A549 (cell line): ENCODE measurements around the gene FBXO10. TPM values are rescaled to one million over a fixed set of nuclear protein-coding genes. Genes with fewer than 3 reads are reported as not detected.

Experiments used
- ATAC-seq, 2 experiments: fragments of 200-7000 bp in 1 of 2; fragments of >200 bp in 1 of 2; cut with Nextera tagmentation in 1 of 2; cut with Tn5 transposase in 1 of 2; 3 replicates each; pipeline versions ENCODE4 v1.8.0 to v1.9.1; 2018 to 2020; ENCODE audit warnings: mild to moderate bottlenecking in 1 of 2, moderate library complexity in 1 of 2
- CTCF ChIA-PET: fragments of 300-600 bp; sonication (Branson Sonifier 250); formaldehyde crosslinking; extraction: SDS; loops from one replicate; lab custom pipeline; 2021; ENCODE audit warnings: antibody characterized with exemption, inconsistent platforms; lab: Yijun Ruan, JAX
- POLR2A ChIA-PET: fragments of 350-600 bp; formaldehyde crosslinking; extraction: SDS; loops from one replicate; lab custom pipeline; 2021; ENCODE audit warnings: antibody characterized with exemption, inconsistent platforms; lab: Yijun Ruan, JAX
- DNase-seq, 2 experiments: peaks; one replicate each; pipeline versions ENCODE4 v3.0.0 to v3.0.0-alpha.2; 2011 to 2016; ENCODE audit warnings: low read depth in 1 of 2, low spot score in 1 of 2
- FAIRE-seq: peaks from 2 replicates; lab custom pipeline; 2011; peaks lifted over from hg19 to GRCh38; lab: Jason Lieb, UNC
- H3K27ac ChIP-seq, 2 experiments: fragments of >200 bp; sonication (Bioruptor Twin); formaldehyde crosslinking; 3 replicates each; pipeline ENCODE4 v1.5.1; 2016 to 2017
- H3K4me1 ChIP-seq: fragments of >200 bp; sonication (Bioruptor Twin); formaldehyde crosslinking; 3 replicates; pipeline ENCODE4 v1.6.1; 2016
- H3K4me2 ChIP-seq: fragments of >200 bp; sonication (Bioruptor Twin); formaldehyde crosslinking; 3 replicates; pipeline ENCODE4 v1.6.1; 2016
- H3K4me3 ChIP-seq: fragments of >200 bp; sonication (Bioruptor Twin); formaldehyde crosslinking; 3 replicates; pipeline ENCODE4 v1.5.1; 2016
- H3K9me3 ChIP-seq: fragments of >200 bp; sonication (Bioruptor Twin); formaldehyde crosslinking; 3 replicates; pipeline ENCODE4 v1.6.1; 2016
- CBX2 ChIP-seq: fragments of 200-600 bp; sonication (generic); IDR thresholded peaks from 2 replicates; pipeline ENCODE4 v1.6.1; 2016; ENCODE audit warnings: low read depth, mild to moderate bottlenecking, borderline replicate concordance
- CHD2 ChIP-seq: fragments of 150-350 bp; IDR thresholded peaks from 2 replicates; pipeline ENCODE4 v1.6.1; 2014; ENCODE audit warnings: low read length; ENCODE audit not compliant: partially characterized antibody
- FOXS1 ChIP-seq: fragments of 250-450 bp; sonication (Bioruptor Pico); IDR thresholded peaks from 2 replicates; pipeline ENCODE4 v1.5.0; 2020; ENCODE audit warnings: mild to moderate bottlenecking, moderate library complexity
- JUNB ChIP-seq: fragments of >200 bp; sonication (Bioruptor Twin); formaldehyde crosslinking; IDR thresholded peaks from 2 replicates; pipeline ENCODE4 v1.6.1; 2016
- KDM5A ChIP-seq: fragments of 200-600 bp; sonication (generic); IDR thresholded peaks from 2 replicates; pipeline ENCODE4 v1.6.1; 2016; ENCODE audit warnings: antibody characterized with exemption, mild to moderate bottlenecking
- MAZ ChIP-seq: fragments of 150-350 bp; IDR thresholded peaks from 2 replicates; pipeline ENCODE4 v1.6.1; 2014; ENCODE audit warnings: antibody characterized with exemption, low read depth, low read length, borderline replicate concordance
- NFE2L2 ChIP-seq: fragments of 150-350 bp; conservative IDR thresholded peaks from 2 replicates; pipeline ENCODE4 v1.6.1; 2014; ENCODE audit warnings: low read length
- NPAS2 ChIP-seq: fragments of 250-450 bp; sonication (Bioruptor Pico); IDR thresholded peaks from 2 replicates; pipeline ENCODE4 v1.8.0; 2022; ENCODE audit warnings: mild to moderate bottlenecking, moderate library complexity, borderline replicate concordance
- NR3C1 ChIP-seq: fragments of >200 bp; sonication (Bioruptor Twin); formaldehyde crosslinking; IDR thresholded peaks from 3 replicates; pipeline ENCODE4 v1.6.1; 2017
- POLR2AphosphoS2 ChIP-seq: conservative IDR thresholded peaks from 2 replicates; pipeline ENCODE4 v1.6.1; 2012; ENCODE audit warnings: low read length, improper control_type of control experiment, inconsistent platforms
- RFX5 ChIP-seq: fragments of 450-650 bp; IDR thresholded peaks from 2 replicates; pipeline ENCODE4 v1.7.1; 2014; ENCODE audit warnings: antibody characterized with exemption, mild to moderate bottlenecking, moderate library complexity
- RNF2 ChIP-seq: fragments of 200-600 bp; sonication (generic); IDR thresholded peaks from 2 replicates; pipeline ENCODE4 v1.6.1; 2016; ENCODE audit warnings: low read depth, mild to moderate bottlenecking, antibody characterized with exemption, moderate library complexity, borderline replicate concordance
- SMC3 ChIP-seq: fragments of >200 bp; sonication (Bioruptor Twin); formaldehyde crosslinking; IDR thresholded peaks from 3 replicates; pipeline ENCODE4 v1.6.1; 2018; ENCODE audit warnings: inconsistent platforms
- TP53 ChIP-seq: fragments of 250-450 bp; sonication (Bioruptor Pico); IDR thresholded peaks from 2 replicates; pipeline ENCODE4 v1.5.0; 2021; ENCODE audit warnings: mild to moderate bottlenecking, moderate library complexity
- ZNF302 ChIP-seq: fragments of 250-450 bp; sonication (Bioruptor Pico); IDR thresholded peaks from 2 replicates; pipeline ENCODE4 v1.9.0; 2021; ENCODE audit warnings: inconsistent platforms, mild to moderate bottlenecking, moderate library complexity
- WGBS: methylation state at CpG from one replicate; pipeline ENCODE4 v1.1.6; 2017; ENCODE audit errors: missing lambda C conversion rate; 5-methylcytosine and 5-hydroxymethylcytosine counted together
- polyA plus RNA-seq, 4 experiments: library from polyadenylated mRNA; depleted of rRNA in 3 of 4; stranded (reverse); fragments of >200 nt; fragmentation: RNase III in 1 of 4; extraction: RNeasy Plus Mini Kit Qiagen cat#74134 plus additional on column Dnase treatment in 1 of 4; gene quantifications; 2 replicates in 3 of 4; 3 replicates in 1 of 4; pipeline ENCODE4 v1.2.3, GENCODE V29; 2011 to 2017
- TF ChIP-seq, protein P1 (sequence below): fragments of 250-450 bp; sonication (Bioruptor Pico); IDR thresholded peaks from 2 replicates; pipeline ENCODE4 v1.5.0; 2021; ENCODE audit warnings: mild to moderate bottlenecking, moderate library complexity, borderline replicate concordance
- TF ChIP-seq, protein P2 (sequence below): fragments of >200 bp; sonication (Bioruptor Twin); formaldehyde crosslinking; IDR thresholded peaks from 3 replicates; pipeline ENCODE4 v1.5.1; 2016
- TF ChIP-seq, protein P3 (sequence below): fragments of 200-600 bp; sonication (generic); IDR thresholded peaks from 2 replicates; pipeline ENCODE4 v1.6.1; 2016; ENCODE audit warnings: antibody characterized with exemption, mild to moderate bottlenecking, moderate library complexity
- TF ChIP-seq, protein P4 (sequence below): fragments of >200 bp; sonication (Bioruptor Twin); formaldehyde crosslinking; IDR thresholded peaks from 3 replicates; pipeline ENCODE4 v1.6.1; 2016

The FBXO10 gene
- polyA plus RNA-seq, 2 of the 4 experiments (the other 2 are of a cell fraction), result 5.0 to 5.3 TPM

DNA sequence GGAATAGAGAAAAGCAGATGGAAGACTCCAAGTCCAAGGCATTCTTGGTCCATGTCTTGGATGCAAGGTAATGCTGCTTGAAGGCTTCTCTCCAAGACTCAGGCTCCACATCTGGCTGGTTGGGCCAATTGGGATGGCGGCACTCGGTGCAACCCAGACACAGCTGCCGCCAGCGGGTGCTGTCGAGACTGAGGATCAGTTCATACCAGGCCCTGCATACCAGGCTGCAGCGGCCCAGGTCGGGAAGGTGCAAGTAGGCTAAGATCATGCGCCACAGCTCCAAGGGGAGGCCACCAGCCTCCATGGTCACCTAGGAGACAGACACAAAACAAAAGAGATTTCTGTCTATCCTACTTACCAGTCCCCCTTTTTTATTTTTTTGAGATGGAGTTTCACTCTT is 34.7 kb downstream of the FBXO10 start:
- H3K9me3 ChIP-seq, result no peaks in the 10 kb centered on the region

DNA sequence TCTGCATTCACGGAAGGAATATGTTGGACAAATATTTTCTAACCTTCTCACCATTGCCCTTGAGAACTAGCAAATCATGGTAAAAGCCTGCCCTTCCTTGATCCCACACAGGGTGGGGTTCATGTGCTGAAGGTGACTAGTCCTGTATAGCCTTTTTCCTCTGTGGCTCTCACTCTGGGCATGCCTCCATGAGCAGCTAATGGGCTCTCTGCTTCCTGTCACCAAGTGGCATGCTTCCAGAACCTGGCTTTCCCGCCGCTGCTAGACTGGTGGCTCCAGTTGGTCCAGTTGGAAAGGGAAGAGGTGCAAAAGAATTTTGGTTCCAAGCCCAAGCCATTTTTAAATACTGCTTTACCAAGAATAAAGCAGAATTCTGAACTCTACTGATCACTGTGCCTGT is 35.5 kb downstream of the FBXO10 start:
- no peak overlapping the region for H3K4me3 ChIP-seq
- H3K9me3 ChIP-seq, result no peaks in the 10 kb centered on the region
- WGBS, result 83% methylated on average over 3 of the region's 3 CpGs
- TF ChIP-seq NFE2L2, result no peak
- TF ChIP-seq NR3C1, result no peak
- no peak for TF ChIP-seq MAZ
- TF ChIP-seq JUNB, result no peak
- H3K4me1 ChIP-seq, result no peaks in the 10 kb centered on the region
- no peak for FAIRE-seq
- H3K27ac ChIP-seq, result no peak overlapping the region
- ATAC-seq, result no peak
- H3K4me2 ChIP-seq, result no peak overlapping the region
- POLR2A ChIA-PET, result no interaction called here
- DNase-seq, result no peak
- CTCF ChIA-PET, result no interaction called here

More for the DNA sequence above, 34.7 kb downstream of the FBXO10 start:
- no peak overlapping the region for H3K4me3 ChIP-seq
- DNase-seq (no peak), ATAC-seq (no peak), FAIRE-seq (no peak)
- CTCF ChIA-PET, result interaction anchor here (0.6 kb wide), 1 partner anchor 12 kb away, joined by 3 read pairs; no protein-coding TSS in a partner anchor
- no peaks in the 10 kb centered on the region for H3K4me1 ChIP-seq
- POLR2A ChIA-PET, result no interaction called here
- no peak overlapping the region for H3K4me2 ChIP-seq
- TF ChIP-seq, protein P1, sequence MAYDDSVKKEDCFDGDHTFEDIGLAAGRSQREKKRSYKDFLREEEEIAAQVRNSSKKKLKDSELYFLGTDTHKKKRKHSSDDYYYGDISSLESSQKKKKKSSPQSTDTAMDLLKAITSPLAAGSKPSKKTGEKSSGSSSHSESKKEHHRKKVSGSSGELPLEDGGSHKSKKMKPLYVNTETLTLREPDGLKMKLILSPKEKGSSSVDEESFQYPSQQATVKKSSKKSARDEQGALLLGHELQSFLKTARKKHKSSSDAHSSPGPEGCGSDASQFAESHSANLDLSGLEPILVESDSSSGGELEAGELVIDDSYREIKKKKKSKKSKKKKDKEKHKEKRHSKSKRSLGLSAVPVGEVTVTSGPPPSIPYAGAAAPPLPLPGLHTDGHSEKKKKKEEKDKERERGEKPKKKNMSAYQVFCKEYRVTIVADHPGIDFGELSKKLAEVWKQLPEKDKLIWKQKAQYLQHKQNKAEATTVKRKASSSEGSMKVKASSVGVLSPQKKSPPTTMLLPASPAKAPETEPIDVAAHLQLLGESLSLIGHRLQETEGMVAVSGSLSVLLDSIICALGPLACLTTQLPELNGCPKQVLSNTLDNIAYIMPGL, result no peak
- TF ChIP-seq KDM5A (no peak), RNF2 (no peak), NPAS2 (no peak), CBX2 (no peak), SMC3 (no peak)
- WGBS, result over 99% methylated on average over 8 of the region's 8 CpGs
- no peak overlapping the region for H3K27ac ChIP-seq

DNA sequence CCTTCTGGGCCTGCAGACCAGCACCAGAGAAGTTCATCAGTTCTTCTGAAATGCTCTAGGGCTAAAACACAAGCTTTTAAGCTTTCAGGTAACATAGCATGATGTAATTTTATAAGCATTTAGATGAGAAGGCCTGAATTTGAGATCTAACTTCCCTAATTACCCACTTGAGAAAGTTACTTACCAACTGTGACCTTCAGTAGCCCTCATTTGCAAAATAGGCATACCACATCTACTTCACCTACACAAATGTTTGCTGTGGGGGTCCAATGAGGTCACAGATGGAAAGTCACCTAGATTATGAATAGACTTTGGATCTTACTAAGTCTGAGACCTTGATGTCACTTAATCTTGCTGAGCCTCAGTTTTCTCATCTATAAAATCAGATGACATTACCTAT is 36.5 kb downstream of the FBXO10 start:
- no peak for DNase-seq
- Histone ChIP-seq H3K9me3 (no peaks in the 10 kb centered on the region), H3K4me1 (no peaks in the 10 kb centered on the region), H3K4me3 (no peak overlapping the region), H3K4me2 (no peak overlapping the region), H3K27ac (no peak overlapping the region)
- ChIA-PET CTCF (interaction anchor here (0.6 to 0.9 kb wide), 2 partner anchors 9 to 60 kb away, joined by 3 to 5 read pairs; no protein-coding TSS in a partner anchor), POLR2A (no interaction called here)
- no peak for ATAC-seq
- no peak for FAIRE-seq
- TF ChIP-seq, protein P2, sequence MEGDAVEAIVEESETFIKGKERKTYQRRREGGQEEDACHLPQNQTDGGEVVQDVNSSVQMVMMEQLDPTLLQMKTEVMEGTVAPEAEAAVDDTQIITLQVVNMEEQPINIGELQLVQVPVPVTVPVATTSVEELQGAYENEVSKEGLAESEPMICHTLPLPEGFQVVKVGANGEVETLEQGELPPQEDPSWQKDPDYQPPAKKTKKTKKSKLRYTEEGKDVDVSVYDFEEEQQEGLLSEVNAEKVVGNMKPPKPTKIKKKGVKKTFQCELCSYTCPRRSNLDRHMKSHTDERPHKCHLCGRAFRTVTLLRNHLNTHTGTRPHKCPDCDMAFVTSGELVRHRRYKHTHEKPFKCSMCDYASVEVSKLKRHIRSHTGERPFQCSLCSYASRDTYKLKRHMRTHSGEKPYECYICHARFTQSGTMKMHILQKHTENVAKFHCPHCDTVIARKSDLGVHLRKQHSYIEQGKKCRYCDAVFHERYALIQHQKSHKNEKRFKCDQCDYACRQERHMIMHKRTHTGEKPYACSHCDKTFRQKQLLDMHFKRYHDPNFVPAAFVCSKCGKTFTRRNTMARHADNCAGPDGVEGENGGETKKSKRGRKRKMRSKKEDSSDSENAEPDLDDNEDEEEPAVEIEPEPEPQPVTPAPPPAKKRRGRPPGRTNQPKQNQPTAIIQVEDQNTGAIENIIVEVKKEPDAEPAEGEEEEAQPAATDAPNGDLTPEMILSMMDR, result no peak
- TF ChIP-seq ZNF302 (CRISPR knock-in tag), result no peak

DNA sequence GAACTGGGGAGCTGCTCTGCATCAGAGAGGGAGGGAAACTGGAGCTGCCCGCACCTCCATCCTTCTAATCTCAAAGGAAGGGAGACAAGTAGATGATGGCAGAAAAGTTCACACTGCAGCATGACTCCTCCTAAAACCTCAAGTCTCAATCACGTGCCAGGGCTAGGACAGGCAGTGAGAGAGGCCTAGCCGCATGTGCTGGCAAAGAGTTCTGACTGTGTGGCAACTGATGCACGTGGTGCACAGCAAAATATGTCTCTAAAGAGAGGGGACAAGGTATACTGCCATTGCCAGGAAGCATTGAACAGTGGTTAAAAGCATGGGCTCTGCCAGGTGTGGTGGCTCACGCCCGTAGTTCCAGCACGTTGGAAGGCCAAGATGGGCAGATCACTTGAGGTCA is 38.1 kb downstream of the FBXO10 start:
- ATAC-seq (no peak), DNase-seq (no peak), FAIRE-seq (no peak)
- ChIA-PET CTCF (interaction anchor here (0.6 to 1.7 kb wide), 2 partner anchors 10 to 50 kb away, joined by 3 read pairs; no protein-coding TSS in a partner anchor), POLR2A (no interaction called here)
- no peak overlapping the region for H3K4me2 ChIP-seq
- no peaks in the 10 kb centered on the region for H3K4me1 ChIP-seq
- TF ChIP-seq FOXS1 (CRISPR knock-in tag) (no peak), RFX5 (no peak), TP53 (CRISPR knock-in tag) (no peak), POLR2AphosphoS2 (no peak), CHD2 (no peak)
- TF ChIP-seq, protein P3, sequence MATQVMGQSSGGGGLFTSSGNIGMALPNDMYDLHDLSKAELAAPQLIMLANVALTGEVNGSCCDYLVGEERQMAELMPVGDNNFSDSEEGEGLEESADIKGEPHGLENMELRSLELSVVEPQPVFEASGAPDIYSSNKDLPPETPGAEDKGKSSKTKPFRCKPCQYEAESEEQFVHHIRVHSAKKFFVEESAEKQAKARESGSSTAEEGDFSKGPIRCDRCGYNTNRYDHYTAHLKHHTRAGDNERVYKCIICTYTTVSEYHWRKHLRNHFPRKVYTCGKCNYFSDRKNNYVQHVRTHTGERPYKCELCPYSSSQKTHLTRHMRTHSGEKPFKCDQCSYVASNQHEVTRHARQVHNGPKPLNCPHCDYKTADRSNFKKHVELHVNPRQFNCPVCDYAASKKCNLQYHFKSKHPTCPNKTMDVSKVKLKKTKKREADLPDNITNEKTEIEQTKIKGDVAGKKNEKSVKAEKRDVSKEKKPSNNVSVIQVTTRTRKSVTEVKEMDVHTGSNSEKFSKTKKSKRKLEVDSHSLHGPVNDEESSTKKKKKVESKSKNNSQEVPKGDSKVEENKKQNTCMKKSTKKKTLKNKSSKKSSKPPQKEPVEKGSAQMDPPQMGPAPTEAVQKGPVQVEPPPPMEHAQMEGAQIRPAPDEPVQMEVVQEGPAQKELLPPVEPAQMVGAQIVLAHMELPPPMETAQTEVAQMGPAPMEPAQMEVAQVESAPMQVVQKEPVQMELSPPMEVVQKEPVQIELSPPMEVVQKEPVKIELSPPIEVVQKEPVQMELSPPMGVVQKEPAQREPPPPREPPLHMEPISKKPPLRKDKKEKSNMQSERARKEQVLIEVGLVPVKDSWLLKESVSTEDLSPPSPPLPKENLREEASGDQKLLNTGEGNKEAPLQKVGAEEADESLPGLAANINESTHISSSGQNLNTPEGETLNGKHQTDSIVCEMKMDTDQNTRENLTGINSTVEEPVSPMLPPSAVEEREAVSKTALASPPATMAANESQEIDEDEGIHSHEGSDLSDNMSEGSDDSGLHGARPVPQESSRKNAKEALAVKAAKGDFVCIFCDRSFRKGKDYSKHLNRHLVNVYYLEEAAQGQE, result no peak
- TF ChIP-seq, protein P4, sequence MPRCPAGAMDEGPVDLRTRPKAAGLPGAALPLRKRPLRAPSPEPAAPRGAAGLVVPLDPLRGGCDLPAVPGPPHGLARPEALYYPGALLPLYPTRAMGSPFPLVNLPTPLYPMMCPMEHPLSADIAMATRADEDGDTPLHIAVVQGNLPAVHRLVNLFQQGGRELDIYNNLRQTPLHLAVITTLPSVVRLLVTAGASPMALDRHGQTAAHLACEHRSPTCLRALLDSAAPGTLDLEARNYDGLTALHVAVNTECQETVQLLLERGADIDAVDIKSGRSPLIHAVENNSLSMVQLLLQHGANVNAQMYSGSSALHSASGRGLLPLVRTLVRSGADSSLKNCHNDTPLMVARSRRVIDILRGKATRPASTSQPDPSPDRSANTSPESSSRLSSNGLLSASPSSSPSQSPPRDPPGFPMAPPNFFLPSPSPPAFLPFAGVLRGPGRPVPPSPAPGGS, result no peak
- H3K27ac ChIP-seq, result no peak overlapping the region
- no peaks in the 10 kb centered on the region for H3K9me3 ChIP-seq
- H3K4me3 ChIP-seq, result no peak overlapping the region
- 81% methylated on average over 7 of the region's 7 CpGs for WGBS
